CD14-positive monocyte (primary cell): ENCODE data around the gene RRAD. TPM values are rescaled to one million over a fixed set of nuclear protein-coding genes. Genes with fewer than 3 reads are reported as not detected.

Experiments
- DNase-seq, 3 donors: peaks; one replicate each; pipeline ENCODE4 v3.0.0-alpha.2; 2011 to 2022
- H2AFZ ChIP-seq: 2 replicates; pipeline ENCODE4 v1.6.0; 2012; ENCODE audit warnings: mild to moderate bottlenecking, low read depth, low read length, inconsistent platforms; ENCODE audit not compliant: insufficient read depth, poor library complexity, severe bottlenecking
- H3K27ac ChIP-seq, 2 donors: 1 replicate in 1 of 2; 2 replicates in 1 of 2; pipeline ENCODE4 v1.5.1; 2012 to 2013; ENCODE audit warnings: low read length in 2 of 2, control low read depth in 1 of 2, inconsistent platforms in 1 of 2, low read depth in 1 of 2, mild to moderate bottlenecking in 1 of 2
- H3K27me3 ChIP-seq, 2 donors: one replicate each; pipeline versions ENCODE4 v1.6.0 to v1.6.1; 2011 to 2013; ENCODE audit warnings: low read length in 2 of 2; ENCODE audit not compliant: control insufficient read depth in 2 of 2, insufficient read depth in 2 of 2
- H3K36me3 ChIP-seq, 2 donors: replicated peaks in 1 of 2; 1 replicate in 1 of 2; 2 replicates in 1 of 2; pipeline versions ENCODE4 v1.5.1 to v1.6.1; 2012 to 2013; ENCODE audit warnings: low read length in 2 of 2, control low read depth in 1 of 2, inconsistent platforms in 1 of 2, mild to moderate bottlenecking in 1 of 2; ENCODE audit not compliant: insufficient read depth in 2 of 2, control insufficient read depth in 1 of 2
- H3K4me1 ChIP-seq, 2 donors: 1 replicate in 1 of 2; 2 replicates in 1 of 2; pipeline versions ENCODE4 v1.5.1 to v1.6.1; 2012 to 2013; ENCODE audit warnings: low read length in 2 of 2, control low read depth in 1 of 2, inconsistent platforms in 1 of 2, mild to moderate bottlenecking in 1 of 2, moderate library complexity in 1 of 2; ENCODE audit not compliant: insufficient read depth in 2 of 2, control insufficient read depth in 1 of 2
- H3K4me2 ChIP-seq: replicated peaks from 2 replicates; pipeline ENCODE3; 2012; ENCODE audit warnings: low read length, moderate library complexity, mild to moderate bottlenecking; ENCODE audit not compliant: poor library complexity, severe bottlenecking; ENCODE audit errors: extremely low read depth
- H3K4me3 ChIP-seq, 3 experiments: fragments of 200-600 bp in 1 of 3; sonication (generic) in 1 of 3; replicated peaks in 1 of 3; 1 replicate in 2 of 3; 2 replicates in 1 of 3; pipeline ENCODE4 v1.5.1; 2011 to 2013; ENCODE audit warnings: low read length in 3 of 3, mild to moderate bottlenecking in 3 of 3, control low read depth in 2 of 3, low read depth in 2 of 3, inconsistent platforms in 1 of 3, moderate library complexity in 1 of 3
- H3K79me2 ChIP-seq: 2 replicates; pipeline ENCODE4 v1.6.0; 2012; ENCODE audit warnings: mild to moderate bottlenecking, control low read depth, inconsistent platforms, low read length, moderate library complexity; ENCODE audit not compliant: insufficient read depth
- H3K9ac ChIP-seq: 2 replicates; pipeline ENCODE4 v1.6.0; 2017; ENCODE audit warnings: low read length, mild to moderate bottlenecking; ENCODE audit not compliant: insufficient read depth, poor library complexity, severe bottlenecking
- H3K9me3 ChIP-seq, 2 donors: replicated peaks in 1 of 2; 1 replicate in 1 of 2; 2 replicates in 1 of 2; pipeline versions ENCODE4 v1.5.1 to v1.6.1; 2012 to 2013; ENCODE audit warnings: low read length in 2 of 2, control low read depth in 1 of 2; ENCODE audit not compliant: control insufficient read depth in 1 of 2, insufficient read depth in 1 of 2
- H4K20me1 ChIP-seq: 2 replicates; pipeline ENCODE4 v1.6.0; 2012; ENCODE audit warnings: mild to moderate bottlenecking, low read length, control low read depth, moderate library complexity; ENCODE audit not compliant: insufficient read depth
- H3K27ac Mint-ChIP-seq, 7 donors: one replicate each; pipeline ENCODE4 v1.8.0; 2020; ENCODE audit warnings: mild to moderate bottlenecking in 7 of 7, mixed read lengths in 7 of 7, moderate library complexity in 6 of 7, inconsistent platforms in 2 of 7
- H3K27me3 Mint-ChIP-seq, 3 donors: one replicate each; pipeline ENCODE4 v1.8.0; 2021 to 2022; ENCODE audit warnings: low read depth in 3 of 3, mild to moderate bottlenecking in 3 of 3, mixed read lengths in 3 of 3, moderate library complexity in 3 of 3, inconsistent platforms in 1 of 3
- H3K36me3 Mint-ChIP-seq, 2 donors: one replicate each; pipeline ENCODE4 v1.8.0; 2020; ENCODE audit warnings: mixed read lengths in 2 of 2, inconsistent platforms in 1 of 2, mild to moderate bottlenecking in 1 of 2
- H3K4me1 Mint-ChIP-seq: one replicate; pipeline ENCODE4 v1.8.0; 2020; ENCODE audit warnings: mild to moderate bottlenecking, mixed read lengths
- H3K4me3 Mint-ChIP-seq, 2 donors: one replicate each; pipeline ENCODE4 v1.8.0; 2020; ENCODE audit warnings: mild to moderate bottlenecking in 2 of 2, mixed read lengths in 2 of 2, moderate library complexity in 1 of 2
- H3K9me3 Mint-ChIP-seq, 7 donors: one replicate each; pipeline ENCODE4 v1.8.0; 2020 to 2022; ENCODE audit warnings: mixed read lengths in 7 of 7, mild to moderate bottlenecking in 6 of 7, moderate library complexity in 6 of 7, inconsistent platforms in 2 of 7
- WGBS: methylation state at CpG from one replicate; pipeline ENCODE4 v1.1.5; 2013; ENCODE audit warnings: missing lambda C conversion rate; ENCODE audit not compliant: insufficient coverage; 5-methylcytosine and 5-hydroxymethylcytosine counted together
- intact Hi-C, 2 donors: fragments of 100-400 bp; cut with micrococcal nuclease; formaldehyde crosslinking; loops; one replicate each; pipeline versions ENCODE4 v1.15.0 to v1.15.1; 2023
- polyA plus RNA-seq, 3 donors: library from polyadenylated mRNA; depleted of rRNA in 1 of 3; unstranded in 2 of 3; stranded (reverse) in 1 of 3; fragments of 300-500 nt in 2 of 3; fragments of >200 nt in 1 of 3; fragmentation: Illumina TruSeq in 2 of 3; gene quantifications; 1 replicate in 2 of 3; 2 replicates in 1 of 3; pipeline ENCODE4 v1.2.3, GENCODE V29; 2012 to 2021
- TF ChIP-seq, protein P1 (sequence below): fragments of 200-600 bp; IDR thresholded peaks from one replicate; pipeline ENCODE4 v1.8.0; 2022; ENCODE audit warnings: antibody characterized with exemption, mild to moderate bottlenecking

The RRAD gene
- polyA plus RNA-seq, 3 donors, result 0.42 to 1.9 (median 0.55) TPM

GRCh38 chr16:66882702-66883101 lies 42.6 kb downstream of the RRAD start:
- H3K27ac ChIP-seq, result no peak overlapping the region
- TF ChIP-seq, protein P1, sequence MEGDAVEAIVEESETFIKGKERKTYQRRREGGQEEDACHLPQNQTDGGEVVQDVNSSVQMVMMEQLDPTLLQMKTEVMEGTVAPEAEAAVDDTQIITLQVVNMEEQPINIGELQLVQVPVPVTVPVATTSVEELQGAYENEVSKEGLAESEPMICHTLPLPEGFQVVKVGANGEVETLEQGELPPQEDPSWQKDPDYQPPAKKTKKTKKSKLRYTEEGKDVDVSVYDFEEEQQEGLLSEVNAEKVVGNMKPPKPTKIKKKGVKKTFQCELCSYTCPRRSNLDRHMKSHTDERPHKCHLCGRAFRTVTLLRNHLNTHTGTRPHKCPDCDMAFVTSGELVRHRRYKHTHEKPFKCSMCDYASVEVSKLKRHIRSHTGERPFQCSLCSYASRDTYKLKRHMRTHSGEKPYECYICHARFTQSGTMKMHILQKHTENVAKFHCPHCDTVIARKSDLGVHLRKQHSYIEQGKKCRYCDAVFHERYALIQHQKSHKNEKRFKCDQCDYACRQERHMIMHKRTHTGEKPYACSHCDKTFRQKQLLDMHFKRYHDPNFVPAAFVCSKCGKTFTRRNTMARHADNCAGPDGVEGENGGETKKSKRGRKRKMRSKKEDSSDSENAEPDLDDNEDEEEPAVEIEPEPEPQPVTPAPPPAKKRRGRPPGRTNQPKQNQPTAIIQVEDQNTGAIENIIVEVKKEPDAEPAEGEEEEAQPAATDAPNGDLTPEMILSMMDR, result no peak
- H3K27ac Mint-ChIP-seq, result no peak overlapping the region

GRCh38 chr16:66881964-66882508 lies 43.3 kb downstream of the RRAD start:
- peaks cover 7 to 40% of the 10 kb centered on the region in 2 donors for H3K27me3 ChIP-seq
- no peak overlapping the region for H3K27ac ChIP-seq
- H4K20me1 ChIP-seq, result no peaks in the 10 kb centered on the region
- H3K9ac ChIP-seq, result no peak overlapping the region
- WGBS, result 94% methylated on average over 6 of the region's 8 CpGs
- H3K4me3 ChIP-seq, result no peak overlapping the region
- DNase-seq, result no peak
- H3K36me3 Mint-ChIP-seq, result peaks cover 14 to 21% of the 10 kb centered on the region in 2 donors
- TF ChIP-seq, protein P1, result no peak
- no peak overlapping the region for H2AFZ ChIP-seq
- H3K9me3 ChIP-seq, result no peaks in the 10 kb centered on the region
- peaks cover 0 to 8% (median 2%) of the 10 kb centered on the region in 7 donors for H3K9me3 Mint-ChIP-seq
- no peak overlapping the region for H3K27ac Mint-ChIP-seq
- H3K27me3 Mint-ChIP-seq, result peaks cover 36 to 48% (median 41%) of the 10 kb centered on the region in 3 donors
- no peaks in the 10 kb centered on the region for H3K79me2 ChIP-seq
- H3K4me1 Mint-ChIP-seq, result peaks cover 22% of the 10 kb centered on the region
- no peak overlapping the region for H3K4me2 ChIP-seq
- H3K36me3 ChIP-seq, result peaks cover 3 to 13% of the 10 kb centered on the region in 2 donors
- H3K4me3 Mint-ChIP-seq, result peak overlapping the region in 1 of 2 donors; percentile 63
- intact Hi-C loops, result no loop called here
- peaks cover 23 to 29% of the 10 kb centered on the region in 2 donors for H3K4me1 ChIP-seq

More at GRCh38 chr16:66882702-66883101, 42.6 kb downstream of the RRAD start:
- Histone ChIP-seq H3K4me2 (no peak overlapping the region), H3K4me3 (no peak overlapping the region), H3K9me3 (no peaks in the 10 kb centered on the region), H3K27me3 (peaks cover 7 to 35% of the 10 kb centered on the region in 2 donors), H2AFZ (no peak overlapping the region), H3K79me2 (no peaks in the 10 kb centered on the region), H3K36me3 (peaks cover 3 to 13% of the 10 kb centered on the region in 2 donors), H3K9ac (no peak overlapping the region), H4K20me1 (no peaks in the 10 kb centered on the region), H3K4me1 (peaks cover 23 to 25% of the 10 kb centered on the region in 2 donors)
- Mint-ChIP-seq H3K4me1 (peaks cover 20% of the 10 kb centered on the region), H3K4me3 (no peak overlapping the region), H3K36me3 (peaks cover 14 to 22% of the 10 kb centered on the region in 2 donors), H3K27me3 (peaks cover 31 to 42% (median 37%) of the 10 kb centered on the region in 3 donors), H3K9me3 (peaks cover 0 to 8% (median 2%) of the 10 kb centered on the region in 7 donors)
- WGBS, result 100% methylated on average over 1 of the region's 3 CpGs
- no peak for DNase-seq
- intact Hi-C loops, result no loop called here
